Suppressor macrophage treated with lipopolysaccharide for 1 hour (primary cell): ENCODE measurements around the gene JAG1.
"Not testable (repeated sequence)": the region's sequence is repeated elsewhere in the genome, so short reads cannot be mapped to it uniquely, and the experiment has no call there.

ENCODE experiments used
- DNase-seq, 3 donors: peaks; one replicate each; pipeline ENCODE4 v3.0.0-alpha.2; 2020 to 2022

The JAG1 gene

GRCh38 chr20:10634683-10635411, 39.0 kb downstream of the JAG1 start:
- peak in 2 of 3 donors; percentile 8 to 11 for DNase-seq

GRCh38 chr20:10634211-10634610, 39.6 kb downstream of the JAG1 start:
- DNase-seq = peak in 2 of 3 donors; percentile 8 to 10

- peak in 1 of 3 donors; percentile 5 for DNase-seq
Measured at GRCh38 chr20:10633718-10634117, 40.1 kb downstream of the JAG1 start.

- peak in 1 of 3 donors; percentile 3 for DNase-seq
Measured at GRCh38 chr20:10632721-10633509, 40.9 kb downstream of the JAG1 start.

GRCh38 chr20:10631126-10631525, 42.7 kb downstream of the JAG1 start:
- peak in 2 of 3 donors; percentile 43 for DNase-seq

- DNase-seq = no peak
Measured at GRCh38 chr20:10629946-10630650, 43.7 kb downstream of the JAG1 start.

- DNase-seq = no peak
Measured at GRCh38 chr20:10626896-10627295, 46.9 kb downstream of the JAG1 start.

GRCh38 chr20:10625641-10626040, 48.2 kb downstream of the JAG1 start:
- no peak for DNase-seq

- DNase-seq = no peak
Measured at GRCh38 chr20:10622657-10623418, 51.0 kb downstream of the JAG1 start.

GRCh38 chr20:10621149-10621548, 52.6 kb downstream of the JAG1 start:
- DNase-seq = no peak

GRCh38 chr20:10619427-10619826, 54.4 kb downstream of the JAG1 start:
- DNase-seq = peak in 1 of 3 donors; percentile 39

- DNase-seq = no peak
Measured at GRCh38 chr20:10618611-10619245, 55.1 kb downstream of the JAG1 start.

GRCh38 chr20:10617549-10618133, 56.2 kb downstream of the JAG1 start:
- DNase-seq = not testable (repeated sequence)

- DNase-seq = no peak
Measured at GRCh38 chr20:10616212-10616611, 57.6 kb downstream of the JAG1 start.

GRCh38 chr20:10613911-10614310, 59.9 kb downstream of the JAG1 start:
- DNase-seq = no peak

- DNase-seq = not testable (repeated sequence)
Measured at GRCh38 chr20:10613426-10613825, 60.4 kb downstream of the JAG1 start.

GRCh38 chr20:10611357-10611756, 62.4 kb downstream of the JAG1 start:
- DNase-seq = peak in 1 of 3 donors; percentile 27

- peak in 1 of 3 donors; percentile 37 for DNase-seq
Measured at GRCh38 chr20:10610251-10610650, 63.5 kb downstream of the JAG1 start.

- peak in 2 of 3 donors; percentile 38 to 42 for DNase-seq
Measured at GRCh38 chr20:10609770-10610169, 64.0 kb downstream of the JAG1 start.

- DNase-seq = no peak
Measured at GRCh38 chr20:10609276-10609675, 64.5 kb downstream of the JAG1 start.

- no peak for DNase-seq
Measured at GRCh38 chr20:10605547-10606195, 68.1 kb downstream of the JAG1 start.
